ENCODE measurements around the gene DPF3.

DNA sequence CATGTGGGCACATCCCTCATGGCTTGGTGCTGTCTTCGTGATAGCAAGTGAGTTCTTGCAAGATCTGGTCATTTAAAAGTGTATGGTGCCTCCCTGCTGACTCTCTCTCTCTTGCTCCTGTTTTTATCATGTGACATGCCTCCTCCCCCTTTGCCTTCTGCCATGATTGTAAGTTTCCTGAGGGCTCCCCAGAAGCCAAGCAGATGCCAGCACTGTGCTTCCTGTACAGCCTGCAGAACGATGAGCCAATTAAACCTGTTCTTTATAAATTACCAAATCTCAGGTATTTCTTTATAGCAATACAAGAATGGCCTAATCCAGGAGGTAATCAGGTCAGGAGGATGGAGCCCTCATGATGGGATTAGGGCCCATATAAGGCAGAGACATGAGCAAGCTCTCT lies 116.3 kb downstream of the DPF3 start:
- TF ChIP-seq POLR2AphosphoS5 (IDR thresholded peaks at IDR 0.05; ENCODE audit: low read depth, low read length) = no peak
- no peak for TF ChIP-seq TAF1 (IDR thresholded peaks at IDR 0.05; ENCODE audit: low read depth, low read length)
- no peak for TF ChIP-seq POLR2A (IDR thresholded peaks at IDR 0.05; ENCODE audit: low read depth, low read length)
